ENCODE measurements around the gene EI24. TPM values are rescaled to one million over a fixed set of nuclear protein-coding genes. Genes with fewer than 3 reads are reported as not detected.

EI24 gene
- total and polyA plus RNA-seq, 9 of the 15 experiments (the other 6 are each of a cell fraction or from before 2014, with no cell fraction given): 50.4 to 260 (median 168) TPM

- TF ChIP-seq MNT (conservative IDR thresholded peaks at IDR 0.05) (peak in 1 of 2 experiments; percentile 64; a peak in 2 of 4 replicates), ZNF551 (CRISPR knock-in tag; IDR thresholded peaks at IDR 0.05) (no peak), NCOA2 (IDR thresholded peaks at IDR 0.05; ENCODE audit: partially characterized antibody in 2 of 2) (peak in 1 of 2 experiments; percentile 50), BCOR (IDR thresholded peaks at IDR 0.05) (peak; percentile 44; the same call in 1 of the 2 replicates), RB1 (IDR thresholded peaks at IDR 0.05; ENCODE audit: low read depth) (no peak), CLOCK (CRISPR knock-in tag; IDR thresholded peaks at IDR 0.05; ENCODE audit: borderline replicate concordance) (no peak), GABPB1 (CRISPR knock-in tag; IDR thresholded peaks at IDR 0.05) (no peak), MITF (IDR thresholded peaks at IDR 0.05) (no peak), SMC3 (conservative IDR thresholded peaks at IDR 0.05; ENCODE audit: insufficient read depth, low read depth, low read length) (0 out of 2 replicates have a peak, but pooled peaks have one; percentile 16), EP300 (IDR thresholded peaks at IDR 0.05; ENCODE audit: low read length) (peak; percentile 90), KLF1 (tag; IDR thresholded peaks at IDR 0.05) (no peak), ZNF12 (CRISPR knock-in tag; IDR thresholded peaks at IDR 0.05) (no peak), FOXA1 (IDR thresholded peaks at IDR 0.05; ENCODE audit: borderline replicate concordance) (no peak), ZNF263 (CRISPR knock-in tag; IDR thresholded peaks at IDR 0.05; ENCODE audit: borderline replicate concordance) (no peak), PHB (CRISPR knock-in tag; IDR thresholded peaks at IDR 0.05) (no peak), SMARCB1 (IDR thresholded peaks at IDR 0.05; ENCODE audit: insufficient read length, low read depth) (no peak), GTF2F1 (IDR thresholded peaks at IDR 0.05; ENCODE audit: low read depth, low read length) (no peak), PHTF2 (CRISPR knock-in tag; IDR thresholded peaks at IDR 0.05) (no peak), HDAC3 (IDR thresholded peaks at IDR 0.05; ENCODE audit: borderline replicate concordance, partially characterized antibody) (peak; percentile 75), ZBTB34 (CRISPR knock-in tag; IDR thresholded peaks at IDR 0.05) (no peak), PHF20 (IDR thresholded peaks at IDR 0.05; ENCODE audit: partially characterized antibody) (no peak), U2AF1 (optimal IDR thresholded peaks at IDR 0.05; ENCODE audit: low read depth, low read length) (no peak), ZFP30 (CRISPR knock-in tag; IDR thresholded peaks at IDR 0.05; ENCODE audit: borderline replicate concordance) (no peak)
Measured at GRCh38 chr11:125532668-125533067, 36.6 kb upstream of the EI24 start (continued).
